K562 (cell line): Measurements from ENCODE around the gene FAM200A. TPM values are rescaled to one million over a fixed set of nuclear protein-coding genes. Genes with fewer than 3 reads are reported as not detected.
A peak's percentile ranks its signal among the peaks of the same experiment; 100 is the strongest.

Experiments
- CTBP1 ChIP-seq: fragments of 450-650 bp; IDR thresholded peaks from 2 replicates; pipeline ENCODE4 v1.6.1; 2016; ENCODE audit warnings: borderline replicate concordance
- ELF1 ChIP-seq: fragments of 200-800 bp; sonication (Bioruptor generic); IDR thresholded peaks from 2 replicates; pipeline ENCODE4 v1.6.1; 2016; ENCODE audit warnings: missing genetic modification characterization, missing compliant biosample characterization
- HCFC1 ChIP-seq: IDR thresholded peaks from 2 replicates; pipeline ENCODE4 v1.6.1; 2012; ENCODE audit warnings: low read depth, low read length, improper control_type of control experiment
- KDM1A ChIP-seq, 2 experiments: fragments of 450-650 bp; IDR thresholded peaks; 2 replicates each; pipeline ENCODE4 v1.6.1; 2016; ENCODE audit warnings: mild to moderate bottlenecking in 2 of 2
- MTA3 ChIP-seq: fragments of 450-650 bp; formaldehyde crosslinking; IDR thresholded peaks from 2 replicates; pipeline ENCODE4 v1.6.1; 2017; ENCODE audit warnings: mild to moderate bottlenecking, borderline replicate concordance
- NR2C1 ChIP-seq, 2 experiments: fragments of 450-650 bp; IDR thresholded peaks; 2 replicates each; pipeline ENCODE4 v1.6.1; 2017; ENCODE audit warnings: mild to moderate bottlenecking in 2 of 2, antibody characterized with exemption in 1 of 2, inconsistent platforms in 1 of 2, missing compliant biosample characterization in 1 of 2, missing genetic modification characterization in 1 of 2
- NR4A1 ChIP-seq, 2 experiments: fragments of 250-450 bp in 1 of 2; fragments of 450-650 bp in 1 of 2; sonication (Bioruptor Pico) in 1 of 2; IDR thresholded peaks; 2 replicates each; pipeline versions ENCODE4 v1.4.0 to v1.6.1; 2016 to 2020; ENCODE audit warnings: mild to moderate bottlenecking in 2 of 2, missing compliant biosample characterization in 1 of 2, missing genetic modification characterization in 1 of 2, moderate library complexity in 1 of 2
- SIN3A ChIP-seq, 2 experiments: fragments of 150-350 bp in 1 of 2; IDR thresholded peaks; 2 replicates each; pipeline ENCODE4 v1.6.1; 2011 to 2016; ENCODE audit warnings: borderline replicate concordance in 2 of 2, low read depth in 2 of 2, low read length in 2 of 2, mild to moderate bottlenecking in 2 of 2, moderate library complexity in 2 of 2; ENCODE audit not compliant: control insufficient read depth in 1 of 2
- TAF1 ChIP-seq: IDR thresholded peaks from 2 replicates; pipeline ENCODE4 v1.6.1; 2011; ENCODE audit warnings: mild to moderate bottlenecking, low read length, moderate library complexity; ENCODE audit not compliant: insufficient read depth, control insufficient read depth, severe bottlenecking; ENCODE audit errors: extremely low read depth
- TARDBP ChIP-seq: fragments of 450-650 bp; IDR thresholded peaks from 2 replicates; pipeline ENCODE4 v1.6.1; 2016
- ZNF324 ChIP-seq: fragments of 250-450 bp; sonication (Bioruptor Pico); IDR thresholded peaks from 2 replicates; pipeline ENCODE4 v1.4.0; 2020; ENCODE audit warnings: mild to moderate bottlenecking
- ZSCAN29 ChIP-seq: fragments of 450-650 bp; IDR thresholded peaks from 2 replicates; pipeline ENCODE4 v1.6.1; 2017
- polyA plus RNA-seq, 8 experiments: library from polyadenylated mRNA; depleted of rRNA in 4 of 8; stranded (reverse) in 5 of 8; unstranded in 3 of 8; fragments of >200 nt; fragmentation: Nextera tagmentation in 2 of 8; fragmentation: Illumina TruSeq in 1 of 8; extraction: Ambion mirVana in 2 of 8; extraction: Trizol in 1 of 8; gene quantifications; 2 replicates each; pipeline versions ENCODE4 v1.2.1 to v1.2.3, GENCODE V29; 2011 to 2014; ENCODE audit warnings: inconsistent platforms in 1 of 8, missing spikeins in 1 of 8
- total RNA-seq, 7 experiments: library from RNA; depleted of rRNA in 6 of 7; stranded (reverse); fragments of >200 nt in 6 of 7; fragmentation: Illumina TruSeq in 2 of 7; extraction: Trizol in 2 of 7; gene quantifications; 2 replicates each; pipeline versions ENCODE4 v1.2.1 to v1.2.3, GENCODE V29; 2011 to 2021; ENCODE audit warnings: low replicate concordance in 1 of 7
- TF ChIP-seq, protein P1 (sequence below): fragments of 250-450 bp; sonication (Bioruptor Pico); IDR thresholded peaks from 2 replicates; pipeline ENCODE4 v1.9.0; 2021; ENCODE audit warnings: mild to moderate bottlenecking, inconsistent platforms
- TF ChIP-seq, protein P2 (sequence below): fragments of 250-450 bp; sonication (Bioruptor Pico); IDR thresholded peaks from 2 replicates; pipeline ENCODE4 v1.4.0; 2020; ENCODE audit warnings: mild to moderate bottlenecking
- TF ChIP-seq, protein P3 (sequence below): IDR thresholded peaks from 2 replicates; pipeline ENCODE4 v1.6.1; 2016; ENCODE audit warnings: missing genetic modification characterization, missing compliant biosample characterization
- TF ChIP-seq, protein P4 (sequence below), 2 experiments: fragments of 250-450 bp in 1 of 2; fragments of 450-650 bp in 1 of 2; sonication (Bioruptor Pico) in 1 of 2; IDR thresholded peaks; 2 replicates each; pipeline versions ENCODE4 v1.6.1 to v1.8.0; 2016 to 2021; ENCODE audit warnings: mild to moderate bottlenecking in 2 of 2, moderate library complexity in 2 of 2, missing compliant biosample characterization in 1 of 2, missing genetic modification characterization in 1 of 2
- TF ChIP-seq, protein P5 (sequence below): fragments of 450-650 bp; IDR thresholded peaks from 2 replicates; pipeline ENCODE4 v1.6.1; 2014; ENCODE audit warnings: low read depth, mild to moderate bottlenecking, moderate library complexity, borderline replicate concordance

FAM200A gene
- total and polyA plus RNA-seq, 9 of the 15 experiments (the other 6 are each of a cell fraction or from before 2014, with no cell fraction given): 3.3 to 11.2 (median 8.3) TPM

DNA sequence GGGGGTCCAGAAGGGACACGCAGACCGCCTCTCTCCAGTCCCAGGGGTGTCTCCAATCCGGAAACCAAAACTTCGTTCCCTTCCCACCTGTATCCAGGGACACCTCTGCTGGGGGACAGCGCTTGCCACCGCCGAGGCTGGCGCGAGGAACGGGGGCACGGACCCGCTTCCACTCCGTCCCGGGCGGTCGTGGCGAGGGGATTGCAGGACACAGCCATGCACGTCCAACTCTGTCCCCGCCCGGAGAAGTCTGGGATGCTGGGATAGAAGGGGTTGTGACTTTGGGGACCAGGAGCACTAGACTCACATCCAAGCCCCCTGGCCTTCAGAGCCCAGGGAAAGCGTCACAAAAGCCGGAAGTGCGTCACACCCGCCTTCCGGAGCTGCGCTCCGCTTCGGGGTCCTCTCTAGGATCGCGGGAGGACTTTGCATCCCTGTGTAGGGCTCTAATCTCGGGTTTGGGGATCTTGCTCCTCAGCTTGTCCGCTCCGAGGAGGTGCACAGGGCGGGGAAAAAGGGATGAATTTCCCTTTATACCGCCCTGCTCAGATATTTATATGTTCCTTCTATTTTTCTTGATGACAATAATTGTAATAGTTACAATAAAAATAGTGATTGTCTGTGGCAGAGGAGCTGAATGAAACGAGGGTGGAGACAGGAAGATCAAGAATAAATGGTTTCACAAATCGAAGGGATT, at the start of gene FAM200A (continued):
- TF ChIP-seq NR4A1 (CRISPR knock-in tag; IDR thresholded peaks at IDR 0.05) (no peak), NR4A1 (tag; IDR thresholded peaks at IDR 0.05) (0 out of 2 replicates have a peak, but pooled peaks have one; percentile 52), SIN3A (IDR thresholded peaks at IDR 0.05; ENCODE audit: borderline replicate concordance in 2 of 2, control insufficient read depth in 1 of 2, low read depth in 2 of 2, low read length in 2 of 2) (peak; percentile 69 to 78; a peak in 2 of 4 replicates), ZNF324 (CRISPR knock-in tag) (no peak), TARDBP (peak; percentile 96), TAF1 (peak; percentile 90), CTBP1 (peak; percentile 80), HCFC1 (peak; percentile 82), NR2C1 (IDR thresholded peaks at IDR 0.05) (peak; percentile 74; the same call in 1 of the 2 replicates), NR2C1 (tag; IDR thresholded peaks at IDR 0.05) (no peak), ZSCAN29 (no peak), MTA3 (peak; percentile 98), ELF1 (tag) (peak; percentile 90), KDM1A (IDR thresholded peaks at IDR 0.05) (peak in 1 of 2 experiments; percentile 19; a peak in 1 of 4 replicates)
- TF ChIP-seq, protein P1, sequence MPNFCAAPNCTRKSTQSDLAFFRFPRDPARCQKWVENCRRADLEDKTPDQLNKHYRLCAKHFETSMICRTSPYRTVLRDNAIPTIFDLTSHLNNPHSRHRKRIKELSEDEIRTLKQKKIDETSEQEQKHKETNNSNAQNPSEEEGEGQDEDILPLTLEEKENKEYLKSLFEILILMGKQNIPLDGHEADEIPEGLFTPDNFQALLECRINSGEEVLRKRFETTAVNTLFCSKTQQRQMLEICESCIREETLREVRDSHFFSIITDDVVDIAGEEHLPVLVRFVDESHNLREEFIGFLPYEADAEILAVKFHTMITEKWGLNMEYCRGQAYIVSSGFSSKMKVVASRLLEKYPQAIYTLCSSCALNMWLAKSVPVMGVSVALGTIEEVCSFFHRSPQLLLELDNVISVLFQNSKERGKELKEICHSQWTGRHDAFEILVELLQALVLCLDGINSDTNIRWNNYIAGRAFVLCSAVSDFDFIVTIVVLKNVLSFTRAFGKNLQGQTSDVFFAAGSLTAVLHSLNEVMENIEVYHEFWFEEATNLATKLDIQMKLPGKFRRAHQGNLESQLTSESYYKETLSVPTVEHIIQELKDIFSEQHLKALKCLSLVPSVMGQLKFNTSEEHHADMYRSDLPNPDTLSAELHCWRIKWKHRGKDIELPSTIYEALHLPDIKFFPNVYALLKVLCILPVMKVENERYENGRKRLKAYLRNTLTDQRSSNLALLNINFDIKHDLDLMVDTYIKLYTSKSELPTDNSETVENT: peak; percentile 99
- TF ChIP-seq, protein P2, sequence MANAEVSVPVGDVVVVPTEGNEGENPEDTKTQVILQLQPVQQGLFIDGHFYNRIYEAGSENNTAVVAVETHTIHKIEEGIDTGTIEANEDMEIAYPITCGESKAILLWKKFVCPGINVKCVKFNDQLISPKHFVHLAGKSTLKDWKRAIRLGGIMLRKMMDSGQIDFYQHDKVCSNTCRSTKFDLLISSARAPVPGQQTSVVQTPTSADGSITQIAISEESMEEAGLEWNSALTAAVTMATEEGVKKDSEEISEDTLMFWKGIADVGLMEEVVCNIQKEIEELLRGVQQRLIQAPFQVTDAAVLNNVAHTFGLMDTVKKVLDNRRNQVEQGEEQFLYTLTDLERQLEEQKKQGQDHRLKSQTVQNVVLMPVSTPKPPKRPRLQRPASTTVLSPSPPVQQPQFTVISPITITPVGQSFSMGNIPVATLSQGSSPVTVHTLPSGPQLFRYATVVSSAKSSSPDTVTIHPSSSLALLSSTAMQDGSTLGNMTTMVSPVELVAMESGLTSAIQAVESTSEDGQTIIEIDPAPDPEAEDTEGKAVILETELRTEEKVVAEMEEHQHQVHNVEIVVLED (CRISPR knock-in tag): peak; percentile 56; the same call in 1 of the 2 replicates
- TF ChIP-seq, protein P3, sequence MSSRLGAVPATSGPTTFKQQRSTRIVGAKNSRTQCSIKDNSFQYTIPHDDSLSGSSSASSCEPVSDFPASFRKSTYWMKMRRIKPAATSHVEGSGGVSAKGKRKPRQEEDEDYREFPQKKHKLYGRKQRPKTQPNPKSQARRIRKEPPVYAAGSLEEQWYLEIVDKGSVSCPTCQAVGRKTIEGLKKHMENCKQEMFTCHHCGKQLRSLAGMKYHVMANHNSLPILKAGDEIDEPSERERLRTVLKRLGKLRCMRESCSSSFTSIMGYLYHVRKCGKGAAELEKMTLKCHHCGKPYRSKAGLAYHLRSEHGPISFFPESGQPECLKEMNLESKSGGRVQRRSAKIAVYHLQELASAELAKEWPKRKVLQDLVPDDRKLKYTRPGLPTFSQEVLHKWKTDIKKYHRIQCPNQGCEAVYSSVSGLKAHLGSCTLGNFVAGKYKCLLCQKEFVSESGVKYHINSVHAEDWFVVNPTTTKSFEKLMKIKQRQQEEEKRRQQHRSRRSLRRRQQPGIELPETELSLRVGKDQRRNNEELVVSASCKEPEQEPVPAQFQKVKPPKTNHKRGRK (tag): no peak
- TF ChIP-seq, protein P4, sequence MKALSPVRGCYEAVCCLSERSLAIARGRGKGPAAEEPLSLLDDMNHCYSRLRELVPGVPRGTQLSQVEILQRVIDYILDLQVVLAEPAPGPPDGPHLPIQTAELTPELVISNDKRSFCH (CRISPR knock-in tag; IDR thresholded peaks at IDR 0.05): no peak
- TF ChIP-seq, protein P4 (tag; IDR thresholded peaks at IDR 0.05): 0 out of 2 replicates have a peak, but pooled peaks have one; percentile 22
- TF ChIP-seq, protein P5, sequence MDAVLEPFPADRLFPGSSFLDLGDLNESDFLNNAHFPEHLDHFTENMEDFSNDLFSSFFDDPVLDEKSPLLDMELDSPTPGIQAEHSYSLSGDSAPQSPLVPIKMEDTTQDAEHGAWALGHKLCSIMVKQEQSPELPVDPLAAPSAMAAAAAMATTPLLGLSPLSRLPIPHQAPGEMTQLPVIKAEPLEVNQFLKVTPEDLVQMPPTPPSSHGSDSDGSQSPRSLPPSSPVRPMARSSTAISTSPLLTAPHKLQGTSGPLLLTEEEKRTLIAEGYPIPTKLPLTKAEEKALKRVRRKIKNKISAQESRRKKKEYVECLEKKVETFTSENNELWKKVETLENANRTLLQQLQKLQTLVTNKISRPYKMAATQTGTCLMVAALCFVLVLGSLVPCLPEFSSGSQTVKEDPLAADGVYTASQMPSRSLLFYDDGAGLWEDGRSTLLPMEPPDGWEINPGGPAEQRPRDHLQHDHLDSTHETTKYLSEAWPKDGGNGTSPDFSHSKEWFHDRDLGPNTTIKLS: 0 out of 2 replicates have a peak, but pooled peaks have one; percentile 88
